Effector memory CD8-positive, alpha-beta T cell (primary cell): ENCODE measurements around the gene COPZ1.

Source experiments
- ATAC-seq: fragments of 150-1000 bp; cut with Tn5 transposase; replicated peaks from 2 replicates; pipeline ENCODE4 v1.10.0; 2021; ENCODE audit warnings: mild to moderate bottlenecking, moderate library complexity
- DNase-seq, 3 experiments: peaks; one replicate each; pipeline ENCODE4 v3.0.0; 2021
- H3K27ac Mint-ChIP-seq, 2 donors: one replicate each; pipeline ENCODE4 v1.8.0; 2022; ENCODE audit warnings: mild to moderate bottlenecking in 2 of 2, mixed read lengths in 2 of 2, moderate library complexity in 2 of 2
- H3K27me3 Mint-ChIP-seq, 2 donors: one replicate each; pipeline ENCODE4 v1.8.0; 2022; ENCODE audit warnings: mixed read lengths in 2 of 2
- H3K36me3 Mint-ChIP-seq: one replicate; pipeline ENCODE4 v1.8.0; 2022; ENCODE audit warnings: mild to moderate bottlenecking, moderate library complexity, mixed read lengths; ENCODE audit not compliant: insufficient read depth
- H3K4me1 Mint-ChIP-seq, 2 donors: one replicate each; pipeline ENCODE4 v1.8.0; 2022; ENCODE audit warnings: low read depth in 2 of 2, mixed read lengths in 2 of 2
- H3K4me3 Mint-ChIP-seq, 2 donors: one replicate each; pipeline ENCODE4 v1.8.0; 2022; ENCODE audit warnings: mild to moderate bottlenecking in 2 of 2, mixed read lengths in 2 of 2, moderate library complexity in 2 of 2
- H3K9me3 Mint-ChIP-seq, 2 donors: one replicate each; pipeline ENCODE4 v1.8.0; 2022; ENCODE audit warnings: mixed read lengths in 2 of 2

The COPZ1 gene

DNA sequence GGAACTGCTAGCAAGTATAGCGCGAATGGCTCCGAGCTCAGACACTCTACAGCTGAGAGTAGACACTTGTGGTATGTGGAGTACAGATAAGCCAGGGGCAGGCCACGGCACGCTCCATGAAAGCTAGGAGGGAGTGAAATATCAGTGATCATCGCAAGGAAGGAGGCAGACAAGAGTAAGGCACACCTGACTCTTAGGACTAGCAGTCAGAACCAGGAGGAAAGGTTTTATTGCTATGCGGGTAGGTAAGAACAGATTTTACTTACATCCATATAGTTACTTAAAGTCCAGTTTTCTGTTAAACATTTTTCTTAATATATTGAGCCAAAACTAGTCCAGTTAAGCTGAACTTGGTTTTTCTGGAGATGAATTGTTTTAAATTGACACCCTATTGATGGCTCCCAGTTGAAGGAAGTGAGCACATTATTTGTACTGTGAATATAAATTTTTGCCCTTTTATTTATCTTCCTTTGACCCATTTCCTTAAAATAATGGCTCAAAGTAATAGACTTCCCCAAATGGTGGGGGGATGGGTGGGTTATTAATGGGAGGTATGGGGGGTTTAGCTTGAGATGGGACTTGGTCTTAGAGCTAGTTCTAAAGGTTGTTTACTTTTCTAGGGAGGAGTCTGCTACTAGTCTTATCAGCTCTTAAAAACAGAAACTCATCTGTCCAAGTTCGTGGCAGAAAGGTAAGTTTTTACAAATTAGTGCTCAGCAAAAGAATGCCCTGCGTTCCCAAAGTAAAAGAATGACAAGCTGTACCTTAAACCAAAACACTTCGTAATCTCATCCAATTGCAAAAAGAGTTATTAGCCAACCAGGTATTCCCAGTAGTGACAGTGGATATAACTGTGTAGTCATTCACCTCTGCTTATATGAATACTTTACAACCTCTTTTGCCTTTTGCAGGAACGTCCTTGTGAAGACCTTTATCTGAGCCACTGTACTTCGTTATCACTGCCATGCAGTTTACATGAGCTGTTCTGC, 38.6 kb upstream of the COPZ1 start:
- DNase-seq: no peak
- Mint-ChIP-seq H3K36me3 (peaks cover 11% of the 10 kb centered on the region), H3K4me1 (peaks cover 23 to 29% of the 10 kb centered on the region in 2 donors), H3K4me3 (peak overlapping the region; percentile 14 to 58), H3K27ac (peak overlapping the region; percentile 4 to 80), H3K9me3 (no peaks in the 10 kb centered on the region), H3K27me3 (no peaks in the 10 kb centered on the region)
- no peak for ATAC-seq

GRCh38 chr12:54287261-54288157, 37.4 kb upstream of the COPZ1 start:
- no peak for ATAC-seq
- Mint-ChIP-seq H3K36me3 (peaks cover 11% of the 10 kb centered on the region), H3K9me3 (no peaks in the 10 kb centered on the region), H3K27me3 (no peaks in the 10 kb centered on the region), H3K4me3 (no peak overlapping the region), H3K27ac (peak overlapping the region; percentile 75 to 80), H3K4me1 (peaks cover 23 to 25% of the 10 kb centered on the region in 2 donors)
- no peak for DNase-seq

DNA sequence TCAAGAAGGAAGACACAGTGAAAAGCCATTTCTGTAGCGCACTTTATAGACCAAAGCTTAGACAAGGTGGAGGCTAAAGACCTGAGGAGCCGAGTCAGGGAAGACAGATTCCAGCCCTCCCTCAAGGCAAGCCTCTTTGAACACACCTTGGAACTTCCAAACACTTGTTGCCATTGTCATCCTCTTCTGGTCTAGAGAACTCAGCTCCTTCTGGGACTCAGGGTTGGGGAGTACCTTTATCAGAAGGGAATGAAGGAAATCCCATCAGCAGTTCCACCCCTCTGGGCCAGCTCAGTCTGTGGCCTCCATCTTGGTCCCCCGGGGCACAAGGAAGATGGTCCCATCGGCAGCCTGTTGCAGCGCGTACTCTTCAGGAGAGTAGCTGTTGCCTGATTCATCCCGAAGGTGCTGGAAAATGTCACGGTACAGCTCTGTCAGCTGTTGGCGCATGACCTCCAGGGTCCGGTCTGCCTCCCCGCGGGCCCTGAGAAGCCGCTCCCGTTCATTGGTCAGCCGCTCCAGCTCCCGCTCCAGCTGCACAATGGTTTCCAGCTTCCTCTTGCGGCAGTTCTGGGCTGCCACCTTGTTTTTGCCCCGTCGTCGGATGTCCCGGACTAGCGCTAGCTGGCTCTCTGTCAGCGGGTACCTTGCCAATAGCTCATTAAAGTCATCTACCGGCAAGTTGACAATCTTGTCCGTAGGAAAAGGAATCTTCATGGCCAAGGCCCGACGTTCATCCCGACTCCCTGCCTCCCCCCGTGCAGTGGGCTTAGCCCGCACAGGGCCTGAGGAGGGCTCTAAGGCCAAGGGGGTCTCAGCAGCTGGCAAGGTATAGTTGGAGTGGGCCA, 32.6 kb upstream of the COPZ1 start:
- no peaks in the 10 kb centered on the region for H3K27me3 Mint-ChIP-seq
- no peak for ATAC-seq
- DNase-seq: no peak
- no peak overlapping the region for H3K4me3 Mint-ChIP-seq
- peaks cover 1 to 4% of the 10 kb centered on the region in 2 donors for H3K4me1 Mint-ChIP-seq
- H3K36me3 Mint-ChIP-seq: peaks cover 11% of the 10 kb centered on the region
- no peak overlapping the region for H3K27ac Mint-ChIP-seq
- no peaks in the 10 kb centered on the region for H3K9me3 Mint-ChIP-seq

DNA sequence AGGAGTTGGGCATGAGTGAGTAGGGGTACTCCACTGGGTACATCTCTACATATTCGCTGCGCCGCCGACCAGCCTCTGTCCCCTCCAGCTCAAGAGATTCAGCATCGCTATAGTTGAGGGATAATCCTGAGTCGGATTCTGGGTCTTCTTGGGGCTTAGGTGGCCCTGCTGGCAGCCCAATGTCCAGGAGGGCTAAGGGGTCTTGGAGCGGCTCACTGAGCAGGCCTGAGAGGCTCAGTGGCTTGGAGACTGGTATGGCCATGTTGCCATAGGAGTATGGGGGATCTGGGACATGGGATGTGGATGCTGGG, 32.0 kb upstream of the COPZ1 start:
- DNase-seq: no peak
- Mint-ChIP-seq H3K36me3 (peaks cover 11% of the 10 kb centered on the region), H3K9me3 (no peaks in the 10 kb centered on the region), H3K4me1 (peaks cover 0 to 5% of the 10 kb centered on the region in 2 donors), H3K27ac (no peak overlapping the region), H3K4me3 (no peak overlapping the region), H3K27me3 (peaks cover 3 to 4% of the 10 kb centered on the region in 2 donors)
- no peak for ATAC-seq

- peaks cover 9 to 13% of the 10 kb centered on the region in 2 donors for H3K27me3 Mint-ChIP-seq
Measured at GRCh38 chr12:54294152-54294952, 30.6 kb upstream of the COPZ1 start.

DNA sequence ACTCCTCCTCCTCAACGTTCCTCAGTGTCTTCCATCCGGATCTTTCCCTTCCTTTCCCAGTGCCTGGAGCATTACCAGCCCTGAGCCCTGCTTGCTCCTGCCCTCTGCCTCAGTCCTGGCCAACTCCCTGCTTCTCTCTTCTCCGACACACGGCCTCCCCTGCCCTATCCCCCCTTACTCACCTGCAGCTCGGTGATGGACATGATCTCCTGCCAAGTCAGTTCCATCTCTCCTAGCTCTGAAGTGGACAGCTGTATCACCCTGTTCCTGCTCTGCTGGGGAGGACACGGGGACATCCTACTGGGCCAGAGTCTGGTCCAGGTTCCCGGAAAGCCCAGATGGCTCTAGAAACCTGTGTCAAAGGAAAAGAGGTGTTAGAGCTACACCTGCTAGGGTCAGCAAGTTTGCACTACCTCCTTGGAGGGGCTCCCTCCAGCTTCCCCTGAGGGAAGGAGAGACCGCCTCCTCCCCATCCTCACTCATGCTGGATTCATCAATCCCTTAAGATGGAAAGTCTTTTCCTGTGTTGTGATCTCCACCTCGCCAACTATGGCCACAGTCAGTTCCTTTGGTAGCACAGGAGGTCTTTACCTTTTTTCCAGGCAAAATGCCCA, 29.9 kb upstream of the COPZ1 start:
- no peaks in the 10 kb centered on the region for H3K9me3 Mint-ChIP-seq
- H3K27me3 Mint-ChIP-seq: peaks cover 16 to 20% of the 10 kb centered on the region in 2 donors
- no peak overlapping the region for H3K4me3 Mint-ChIP-seq
- peak overlapping the region in 1 of 2 donors; percentile 55 for H3K27ac Mint-ChIP-seq
- peaks cover 4 to 7% of the 10 kb centered on the region in 2 donors for H3K4me1 Mint-ChIP-seq
- no peak for DNase-seq
- no peak for ATAC-seq
- peaks cover 4% of the 10 kb centered on the region for H3K36me3 Mint-ChIP-seq

More at GRCh38 chr12:54294152-54294952, 30.6 kb upstream of the COPZ1 start:
- Mint-ChIP-seq H3K36me3 (peaks cover 10% of the 10 kb centered on the region), H3K4me1 (peaks cover 0 to 7% of the 10 kb centered on the region in 2 donors), H3K9me3 (no peaks in the 10 kb centered on the region), H3K4me3 (no peak overlapping the region), H3K27ac (no peak overlapping the region)
- ATAC-seq: peak; percentile 82
- peak; percentile 49 to 51 (median 50) for DNase-seq

DNA sequence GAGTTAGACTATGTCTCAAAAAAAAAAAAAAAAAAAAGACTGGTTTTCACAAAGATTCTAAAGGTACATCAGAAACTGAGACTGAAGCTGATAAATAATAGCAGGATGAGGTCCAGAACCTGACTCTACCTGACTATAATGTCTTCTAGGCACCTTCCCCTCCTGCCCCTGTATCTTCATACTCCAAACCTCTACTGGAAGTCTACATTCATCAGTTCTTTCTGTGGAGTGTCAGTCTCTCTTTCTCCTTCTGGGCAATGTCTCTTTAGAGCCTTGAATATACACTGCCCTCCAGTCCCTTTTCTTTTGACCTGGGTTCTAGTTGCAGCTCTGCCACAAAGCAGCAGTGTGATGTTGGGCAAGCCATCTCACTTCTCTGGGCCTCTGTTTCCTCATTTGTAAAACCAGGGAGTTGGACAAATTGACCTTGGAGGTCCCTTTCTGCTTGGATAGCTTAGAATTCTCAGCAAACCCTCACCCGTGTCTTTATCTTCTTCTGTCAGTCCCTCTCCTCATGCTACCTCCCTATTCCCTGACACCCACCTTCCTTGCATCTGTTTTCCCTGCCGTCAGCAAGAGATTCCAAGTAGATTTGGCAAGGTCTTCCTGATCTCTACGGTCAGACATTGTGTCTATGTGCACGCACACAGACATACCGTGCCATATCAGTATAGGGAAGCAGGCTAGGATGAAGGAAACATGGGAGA, 28.4 kb upstream of the COPZ1 start:
- no peak for ATAC-seq
- peaks cover 4 to 17% of the 10 kb centered on the region in 2 donors for H3K4me1 Mint-ChIP-seq

DNA sequence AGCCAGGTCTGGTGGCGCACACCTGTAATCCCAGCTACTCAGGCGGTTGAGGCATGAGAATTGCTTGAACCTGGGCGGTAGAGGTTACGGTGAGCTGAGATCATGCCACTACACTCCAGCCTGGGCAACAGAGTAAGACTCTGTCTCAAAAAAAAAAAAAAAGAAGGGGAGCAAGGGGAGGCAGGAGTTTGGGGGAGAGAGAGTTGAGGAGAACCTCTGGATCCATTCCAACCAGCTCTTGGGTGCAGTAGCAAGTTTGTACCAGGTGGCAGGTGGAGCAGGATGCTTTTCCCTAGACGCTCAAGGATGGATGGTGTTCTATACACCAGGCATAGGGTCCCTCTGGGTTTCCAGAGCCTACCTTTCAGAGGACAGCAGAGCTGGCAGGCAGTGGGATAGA, 26.0 kb upstream of the COPZ1 start:
- Mint-ChIP-seq H3K27me3 (peaks cover 37 to 47% of the 10 kb centered on the region in 2 donors), H3K4me3 (no peak overlapping the region), H3K27ac (no peak overlapping the region), H3K4me1 (peaks cover 12 to 21% of the 10 kb centered on the region in 2 donors), H3K36me3 (no peaks in the 10 kb centered on the region), H3K9me3 (no peaks in the 10 kb centered on the region)
- ATAC-seq: no peak
- DNase-seq: no peak

More for the DNA sequence above, 28.4 kb upstream of the COPZ1 start:
- H3K27ac Mint-ChIP-seq: no peak overlapping the region
- H3K27me3 Mint-ChIP-seq: peaks cover 27 to 35% of the 10 kb centered on the region in 2 donors
- H3K4me3 Mint-ChIP-seq: peak overlapping the region in 1 of 2 donors; percentile 30
- no peak for DNase-seq
- H3K36me3 Mint-ChIP-seq: no peaks in the 10 kb centered on the region
- no peaks in the 10 kb centered on the region for H3K9me3 Mint-ChIP-seq

DNA sequence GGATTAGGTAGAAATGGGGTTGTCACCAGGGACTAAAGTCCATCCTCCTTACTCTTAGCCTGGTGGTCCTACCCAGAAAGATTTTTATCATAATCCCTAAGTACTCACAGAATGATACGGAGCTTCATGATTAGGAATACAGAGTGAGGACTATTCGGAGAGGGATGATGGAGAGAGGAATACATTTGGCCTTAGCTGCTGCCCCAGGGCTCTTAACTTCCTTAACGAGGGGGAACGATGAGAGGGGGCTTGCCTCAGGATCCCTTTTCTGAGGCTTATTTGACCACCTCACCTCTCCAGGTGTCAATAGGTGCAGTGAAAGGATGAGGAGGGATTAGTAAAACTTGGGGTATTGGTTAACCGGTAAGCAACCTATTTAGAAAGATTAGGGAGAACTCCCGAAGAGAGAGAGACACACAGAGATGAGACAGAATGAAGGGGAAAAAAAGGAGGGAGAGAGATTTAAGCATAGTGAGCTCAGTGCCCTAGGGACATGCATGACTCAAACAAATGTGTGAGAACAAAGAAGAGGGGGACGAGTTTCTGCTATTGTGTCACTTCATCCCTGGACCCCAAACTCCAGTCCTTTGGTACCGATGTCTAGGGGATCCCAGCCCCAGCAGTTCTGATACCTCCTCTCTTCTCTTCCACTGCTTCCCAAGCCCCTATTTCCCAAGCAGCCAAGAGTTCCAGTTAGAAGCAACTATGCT, 25.3 kb upstream of the COPZ1 start:
- DNase-seq (no peak), ATAC-seq (no peak)
- no peak overlapping the region for H3K27ac Mint-ChIP-seq
- H3K4me1 Mint-ChIP-seq: peaks cover 19 to 29% of the 10 kb centered on the region in 2 donors
- peaks cover 37 to 47% of the 10 kb centered on the region in 2 donors for H3K27me3 Mint-ChIP-seq
- no peak overlapping the region for H3K4me3 Mint-ChIP-seq
- no peaks in the 10 kb centered on the region for H3K9me3 Mint-ChIP-seq
- H3K36me3 Mint-ChIP-seq: no peaks in the 10 kb centered on the region

- H3K27me3 Mint-ChIP-seq: peaks cover 37 to 47% of the 10 kb centered on the region in 2 donors
- no peak for DNase-seq
- H3K9me3 Mint-ChIP-seq: no peaks in the 10 kb centered on the region
- H3K36me3 Mint-ChIP-seq: no peaks in the 10 kb centered on the region
- peaks cover 24 to 28% of the 10 kb centered on the region in 2 donors for H3K4me1 Mint-ChIP-seq
- no peak overlapping the region for H3K27ac Mint-ChIP-seq
- no peak for ATAC-seq
- H3K4me3 Mint-ChIP-seq: peak overlapping the region; percentile 54 to 59
Measured at GRCh38 chr12:54300225-54300731, 24.7 kb upstream of the COPZ1 start.
